BLaER1 (cell line): ENCODE measurements around the gene XBP1.
"Not testable (repeated sequence)": the region's sequence is repeated elsewhere in the genome, so short reads cannot be mapped to it uniquely, and the experiment has no call there.

Experiments
- H3K27ac ChIP-seq: shearing (Covaris generic); formaldehyde crosslinking; 2 replicates; pipeline ENCODE4 v1.8.1; 2022
- H3K27me3 ChIP-seq: shearing (Covaris generic); formaldehyde crosslinking; 2 replicates; pipeline ENCODE4 v1.8.1; 2022
- H3K36me3 ChIP-seq: shearing (Covaris generic); formaldehyde crosslinking; 2 replicates; pipeline ENCODE4 v1.8.1; 2022
- H3K4me1 ChIP-seq: shearing (Covaris generic); formaldehyde crosslinking; 2 replicates; pipeline ENCODE4 v1.8.1; 2022
- H3K4me2 ChIP-seq: shearing (Covaris generic); formaldehyde crosslinking; 2 replicates; pipeline ENCODE4 v1.8.1; 2022
- H3K4me3 ChIP-seq: shearing (Covaris generic); formaldehyde crosslinking; 2 replicates; pipeline ENCODE4 v1.8.1; 2022
- H3K9ac ChIP-seq: shearing (Covaris generic); formaldehyde crosslinking; 2 replicates; pipeline ENCODE4 v1.8.1; 2022
- H3K9me3 ChIP-seq: shearing (Covaris generic); formaldehyde crosslinking; 2 replicates; pipeline ENCODE4 v1.8.1; 2022
- H4K20me1 ChIP-seq: shearing (Covaris generic); formaldehyde crosslinking; 2 replicates; pipeline ENCODE4 v1.8.1; 2022
- Cebpa-rat ChIP-seq: shearing (Covaris generic); IDR thresholded peaks from 2 replicates; pipeline ENCODE4 v1.8.1; 2022

The XBP1 gene

GRCh38 chr22:28773461-28773867, 26.9 kb downstream of the XBP1 start:
- peaks cover 17% of the 10 kb centered on the region for H3K4me1 ChIP-seq
- H3K4me3 ChIP-seq: peak overlapping the region; percentile 81
- peaks cover 43% of the 10 kb centered on the region for H3K36me3 ChIP-seq
- peak overlapping the region; percentile 93 for H3K9ac ChIP-seq
- peak overlapping the region; percentile 95 for H3K27ac ChIP-seq
- H3K27me3 ChIP-seq: no peaks in the 10 kb centered on the region
- H3K9me3 ChIP-seq: peaks cover 9% of the 10 kb centered on the region
- H3K4me2 ChIP-seq: peak overlapping the region; percentile 85
- H4K20me1 ChIP-seq: peaks cover 35% of the 10 kb centered on the region
- TF ChIP-seq Cebpa-rat: no peak

GRCh38 chr22:28772633-28773460, 27.5 kb downstream of the XBP1 start, which contains the start of gene CCDC117:
CCDC117 (plus strand) TSS chr22:28772695; CDS start chr22:28772850, 155 bp downstream.
- peak within 1 kb of the TSS; percentile 95 for H3K27ac ChIP-seq

GRCh38 chr22:28771195-28771791, 29.1 kb downstream of the XBP1 start:
- Histone ChIP-seq H3K4me1 (peaks cover 17% of the 10 kb centered on the region), H3K9me3 (peaks cover 9% of the 10 kb centered on the region), H3K27ac (no peak overlapping the region), H4K20me1 (peaks cover 19% of the 10 kb centered on the region; the same call in 1 of the 2 replicates), H3K9ac (no peak overlapping the region), H3K36me3 (peaks cover 21% of the 10 kb centered on the region), H3K4me2 (no peak overlapping the region), H3K27me3 (no peaks in the 10 kb centered on the region), H3K4me3 (no peak overlapping the region)
- TF ChIP-seq Cebpa-rat: no peak

More at GRCh38 chr22:28772633-28773460, 27.5 kb downstream of the XBP1 start, which contains the start of gene CCDC117:
- H3K4me3 ChIP-seq: peak within 1 kb of the TSS; percentile 81
- peaks cover 17% of the 10 kb centered on the region for H3K4me1 ChIP-seq
- no peak for TF ChIP-seq Cebpa-rat
- peaks cover 29% of the 10 kb centered on the region for H4K20me1 ChIP-seq
- H3K9ac ChIP-seq: peak within 1 kb of the TSS; percentile 93
- peaks cover 9% of the 10 kb centered on the region for H3K9me3 ChIP-seq
- H3K36me3 ChIP-seq: peaks cover 37% of the 10 kb centered on the region
- peak within 1 kb of the TSS; percentile 85 for H3K4me2 ChIP-seq
- H3K27me3 ChIP-seq: no peaks in the 10 kb centered on the region

GRCh38 chr22:28769394-28770085, 30.8 kb downstream of the XBP1 start:
- no peaks in the 10 kb centered on the region for H3K27me3 ChIP-seq
- no peak overlapping the region for H3K4me2 ChIP-seq
- no peak overlapping the region for H3K27ac ChIP-seq
- no peak for TF ChIP-seq Cebpa-rat
- H3K9ac ChIP-seq: no peak overlapping the region
- peaks cover 14% of the 10 kb centered on the region; the same call in 1 of the 2 replicates for H4K20me1 ChIP-seq
- no peak overlapping the region for H3K4me3 ChIP-seq
- peaks cover 4% of the 10 kb centered on the region for H3K36me3 ChIP-seq
- H3K4me1 ChIP-seq: peaks cover 12% of the 10 kb centered on the region
- H3K9me3 ChIP-seq: peaks cover 9% of the 10 kb centered on the region

GRCh38 chr22:28768701-28769393, 31.5 kb downstream of the XBP1 start:
- H3K36me3 ChIP-seq: no peaks in the 10 kb centered on the region
- H3K4me1 ChIP-seq: peaks cover 5% of the 10 kb centered on the region
- H3K27ac ChIP-seq: no peak overlapping the region
- peaks cover 9% of the 10 kb centered on the region for H3K9me3 ChIP-seq
- H3K4me3 ChIP-seq: no peak overlapping the region
- TF ChIP-seq Cebpa-rat: no peak
- H4K20me1 ChIP-seq: peaks cover 9% of the 10 kb centered on the region; the same call in 1 of the 2 replicates
- no peak overlapping the region for H3K9ac ChIP-seq
- H3K4me2 ChIP-seq: no peak overlapping the region
- no peaks in the 10 kb centered on the region for H3K27me3 ChIP-seq

- no peak for TF ChIP-seq Cebpa-rat
- Histone ChIP-seq H3K4me2 (no peak overlapping the region), H3K9ac (no peak overlapping the region), H3K27ac (no peak overlapping the region), H3K9me3 (peaks cover 9% of the 10 kb centered on the region), H3K27me3 (no peaks in the 10 kb centered on the region), H3K4me3 (no peak overlapping the region), H3K36me3 (no peaks in the 10 kb centered on the region), H3K4me1 (no peaks in the 10 kb centered on the region), H4K20me1 (no peaks in the 10 kb centered on the region)
Observed at GRCh38 chr22:28766628-28767027, 33.7 kb downstream of the XBP1 start.

- H3K36me3 ChIP-seq, H4K20me1 ChIP-seq, H3K27me3 ChIP-seq, H3K4me1 ChIP-seq, H3K4me3 ChIP-seq, H3K4me2 ChIP-seq, H3K27ac ChIP-seq, H3K9ac ChIP-seq, H3K9me3 ChIP-seq: not testable (repeated sequence)
Observed at GRCh38 chr22:28762000-28762399, 38.4 kb downstream of the XBP1 start.

GRCh38 chr22:28761449-28761755, 39.0 kb downstream of the XBP1 start:
- H3K27ac ChIP-seq: no peak overlapping the region
- no peaks in the 10 kb centered on the region for H4K20me1 ChIP-seq
- H3K36me3 ChIP-seq: peaks cover 10% of the 10 kb centered on the region; the same call in 1 of the 2 replicates
- no peak overlapping the region for H3K4me3 ChIP-seq
- H3K4me2 ChIP-seq: no peak overlapping the region
- H3K9ac ChIP-seq: no peak overlapping the region
- TF ChIP-seq Cebpa-rat: no peak
- H3K27me3 ChIP-seq: no peaks in the 10 kb centered on the region
- no peaks in the 10 kb centered on the region for H3K9me3 ChIP-seq
- H3K4me1 ChIP-seq: no peaks in the 10 kb centered on the region

GRCh38 chr22:28759861-28760560, 40.4 kb downstream of the XBP1 start:
- Histone ChIP-seq H3K9ac (no peak overlapping the region), H4K20me1 (no peaks in the 10 kb centered on the region), H3K27ac (no peak overlapping the region), H3K27me3 (no peaks in the 10 kb centered on the region), H3K9me3 (no peaks in the 10 kb centered on the region), H3K36me3 (peaks cover 10% of the 10 kb centered on the region; the same call in 1 of the 2 replicates), H3K4me2 (no peak overlapping the region), H3K4me1 (peaks cover 8% of the 10 kb centered on the region), H3K4me3 (no peak overlapping the region)
- no peak for TF ChIP-seq Cebpa-rat

GRCh38 chr22:28754512-28754911, 45.9 kb downstream of the XBP1 start:
- H4K20me1 ChIP-seq, H3K27me3 ChIP-seq, H3K4me3 ChIP-seq, H3K9ac ChIP-seq, H3K4me2 ChIP-seq, H3K27ac ChIP-seq, H3K4me1 ChIP-seq, H3K9me3 ChIP-seq: not testable (repeated sequence)
- peaks cover 33% of the 10 kb centered on the region for H3K36me3 ChIP-seq
